HG02840 (cell line): Measurements from ENCODE around the gene VSIG8.

ENCODE experiments used
- ATAC-seq: cut with Tn5 transposase; IDR thresholded peaks from one replicate; pipeline ENCODE4 v1.9.1; 2021; ENCODE audit warnings: mild to moderate bottlenecking, moderate library complexity, moderate number of reproducible peaks; ENCODE audit not compliant: unreplicated experiment, low FRiP score

The VSIG8 gene

DNA sequence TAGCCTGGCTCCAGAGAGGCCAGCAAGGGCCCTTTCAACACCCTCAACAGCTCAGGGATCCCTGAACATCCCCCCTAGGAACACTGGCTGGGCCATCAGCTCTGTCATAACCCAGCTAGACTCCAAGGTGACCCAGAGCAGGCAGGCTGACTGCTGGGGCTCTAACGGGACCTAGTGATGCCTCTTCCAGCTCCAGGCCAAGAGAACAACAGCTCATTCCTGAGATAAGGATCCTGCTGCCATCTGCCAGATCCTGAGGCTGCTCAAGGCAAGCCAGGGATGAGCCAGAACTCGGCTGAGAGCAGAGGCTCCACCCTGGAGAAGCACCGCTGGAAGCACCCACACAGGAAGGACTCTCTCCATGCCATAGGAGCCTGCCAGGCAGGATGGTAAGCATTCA, 2.0 kb downstream of the VSIG8 start:
- ATAC-seq: no peak

DNA sequence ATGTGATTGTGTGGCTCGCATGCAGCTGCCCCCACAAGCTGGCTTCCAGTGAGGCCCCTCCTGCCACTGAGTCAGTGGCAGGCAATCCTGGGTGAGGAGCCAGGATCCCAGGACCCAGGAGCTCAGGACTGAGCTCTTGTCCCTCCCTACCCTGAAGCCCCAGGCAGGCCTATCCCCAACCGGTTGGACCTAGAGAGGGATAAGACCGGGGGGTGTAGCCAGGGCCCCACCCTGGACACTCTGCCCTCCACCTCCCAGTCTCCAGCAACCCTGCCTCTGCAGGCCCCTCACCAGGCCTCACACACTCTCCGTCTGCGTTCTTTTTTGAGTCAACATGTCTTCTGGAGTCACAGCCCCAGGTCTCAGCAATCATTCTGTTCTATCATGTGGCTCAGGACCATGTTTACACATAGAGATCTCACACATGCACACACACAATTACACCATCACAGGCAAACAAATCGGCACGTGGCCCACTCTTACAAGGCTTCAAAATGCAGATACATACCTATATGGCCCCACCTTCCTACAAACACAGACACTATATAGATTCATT, 2.6 kb downstream of the VSIG8 start:
- ATAC-seq: no peak

DNA sequence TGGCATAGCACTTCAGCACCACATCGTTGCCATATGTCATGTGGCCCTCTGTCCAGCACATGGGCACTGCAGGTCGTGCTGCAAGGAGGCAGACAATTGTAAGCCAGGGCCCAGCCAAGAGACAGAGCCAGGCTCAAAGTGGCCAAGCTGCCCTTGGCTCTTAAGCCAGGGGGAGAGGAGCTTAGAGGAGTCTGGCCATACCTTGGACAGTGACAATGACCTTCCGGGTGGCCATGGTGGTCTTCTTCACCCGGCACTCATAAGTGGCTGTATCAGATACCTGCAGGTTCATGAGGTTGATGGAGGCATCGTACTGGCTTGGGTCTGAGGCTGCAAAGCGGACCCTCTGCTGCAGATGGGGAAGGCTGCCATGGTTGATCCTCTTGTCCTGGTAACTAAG, 4.6 kb downstream of the VSIG8 start:
- ATAC-seq: no peak

DNA sequence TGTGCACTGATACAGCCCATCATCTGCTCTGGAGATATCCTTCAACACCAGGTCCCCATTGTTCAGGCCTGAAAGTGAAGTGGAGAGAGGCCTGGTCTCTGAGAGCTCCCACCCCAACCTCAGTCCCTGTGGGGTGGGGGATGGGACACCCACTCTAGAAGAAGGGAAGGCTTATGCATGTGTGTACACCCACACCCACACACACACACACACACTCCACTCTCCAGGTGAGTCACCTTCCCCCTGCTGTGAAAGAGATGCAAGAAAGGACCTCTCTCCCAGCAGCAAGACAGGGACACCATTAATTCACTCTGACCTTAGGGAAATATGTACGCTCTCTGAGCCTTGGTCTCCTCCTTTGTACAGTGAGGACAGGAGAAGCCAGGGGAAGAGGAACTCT, 5.9 kb downstream of the VSIG8 start:
- ATAC-seq: no peak

DNA sequence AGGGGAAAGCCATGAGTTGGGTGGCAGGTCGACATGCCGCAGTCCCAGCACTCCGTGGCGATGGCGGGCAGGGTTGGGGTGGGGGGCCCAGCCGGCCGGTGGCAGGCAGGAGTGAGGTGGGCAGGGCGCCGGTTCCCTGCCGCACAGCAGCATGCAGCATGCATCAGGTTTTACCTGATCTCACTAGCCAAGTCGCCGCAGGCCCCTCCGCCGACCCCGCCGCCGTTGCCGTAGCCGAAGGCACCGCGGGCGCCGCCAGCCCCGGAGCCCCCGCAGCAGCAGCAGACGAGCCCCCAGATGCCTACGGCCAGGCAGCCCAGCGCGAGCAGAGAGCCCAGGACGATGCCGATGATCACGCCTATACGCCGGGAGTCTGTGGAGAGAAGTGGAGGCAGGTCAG, 6.7 kb downstream of the VSIG8 start:
- ATAC-seq: no peak

DNA sequence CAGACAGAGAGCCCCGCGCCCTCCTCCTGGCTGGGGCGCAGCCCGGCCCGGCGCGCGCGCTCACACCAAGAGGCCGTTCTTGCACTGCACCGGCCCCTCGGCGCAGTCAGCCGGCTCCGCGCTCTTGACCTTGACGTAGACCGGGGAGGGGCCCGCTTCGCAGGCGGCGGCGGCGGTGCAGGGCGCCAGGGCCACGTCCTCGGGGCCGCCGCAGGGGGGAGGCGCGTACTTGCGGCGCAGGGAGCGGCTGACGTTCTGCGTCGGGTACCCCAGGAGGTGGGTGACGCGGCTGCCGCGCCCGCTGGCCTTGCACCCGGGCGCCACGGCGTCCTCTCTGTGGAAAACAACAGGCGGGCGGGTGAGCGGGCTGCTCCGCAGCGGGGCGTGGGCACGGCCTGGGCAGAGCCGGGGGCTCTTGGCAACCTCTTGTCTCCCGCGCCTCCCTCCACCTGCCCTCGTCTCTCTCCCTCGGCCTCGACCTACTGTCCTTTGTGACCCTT, 7.7 kb downstream of the VSIG8 start:
- ATAC-seq: no peak

DNA sequence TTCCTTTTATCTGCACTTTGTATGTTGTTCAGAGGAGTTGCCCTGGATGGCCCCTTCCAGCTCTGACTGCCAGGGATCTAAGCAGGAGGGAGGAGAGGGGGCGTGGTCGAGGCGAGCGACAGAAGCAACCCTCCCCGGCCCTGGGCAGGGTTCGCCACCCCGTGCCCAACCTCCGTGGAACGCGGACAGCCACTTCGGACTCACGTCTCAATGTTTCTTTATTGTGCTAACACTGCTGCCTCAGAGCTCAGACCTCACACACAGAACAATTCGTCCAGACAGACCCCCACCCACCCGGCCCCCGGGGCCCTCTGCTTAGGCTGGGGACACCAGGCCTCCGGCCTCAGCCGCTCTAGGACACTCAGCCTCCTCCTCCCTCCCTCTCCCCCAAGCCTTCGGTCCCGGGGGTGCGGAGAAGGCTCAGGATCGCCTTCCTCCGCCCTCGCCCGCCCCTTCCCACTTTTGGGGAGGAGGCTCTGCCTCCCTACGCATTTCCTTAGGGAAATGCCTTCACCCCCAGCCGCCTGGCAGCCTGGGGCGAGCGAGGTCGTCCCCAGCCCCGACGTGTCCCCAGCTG, 8.3 kb downstream of the VSIG8 start:
- ATAC-seq: no peak

DNA sequence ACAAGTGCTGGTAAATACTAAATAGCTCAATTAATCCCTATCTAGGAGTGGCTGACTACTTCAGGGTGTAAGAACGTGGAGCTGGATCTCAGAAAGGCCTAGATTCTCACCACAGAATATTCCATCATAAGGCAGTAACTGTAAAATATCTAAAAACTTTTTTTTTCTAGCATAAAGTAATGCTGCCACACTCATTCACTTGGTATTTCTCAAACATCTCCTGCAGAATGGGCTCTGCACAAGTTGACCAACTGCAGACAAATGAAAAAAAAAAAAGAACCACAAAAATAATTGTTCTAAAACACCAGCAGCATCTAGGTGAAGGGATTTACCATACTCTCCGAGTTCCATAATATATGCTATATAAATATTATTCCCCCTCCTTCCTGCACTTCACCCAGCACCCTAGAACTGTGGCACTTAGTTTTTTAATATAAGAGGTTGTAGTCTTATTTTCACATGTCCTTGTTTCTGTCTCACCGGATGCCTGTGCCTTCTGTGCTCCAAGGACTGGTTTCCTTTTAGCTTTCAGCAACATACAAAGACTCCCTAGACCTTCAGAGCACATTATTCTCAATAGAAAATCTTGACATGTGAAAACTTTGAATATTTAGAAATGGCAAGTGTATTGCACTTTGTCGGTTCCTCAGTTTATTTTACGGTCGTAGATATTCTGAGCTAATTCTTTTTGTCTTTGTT, 8.9 kb downstream of the VSIG8 start:
- no peak for ATAC-seq

DNA sequence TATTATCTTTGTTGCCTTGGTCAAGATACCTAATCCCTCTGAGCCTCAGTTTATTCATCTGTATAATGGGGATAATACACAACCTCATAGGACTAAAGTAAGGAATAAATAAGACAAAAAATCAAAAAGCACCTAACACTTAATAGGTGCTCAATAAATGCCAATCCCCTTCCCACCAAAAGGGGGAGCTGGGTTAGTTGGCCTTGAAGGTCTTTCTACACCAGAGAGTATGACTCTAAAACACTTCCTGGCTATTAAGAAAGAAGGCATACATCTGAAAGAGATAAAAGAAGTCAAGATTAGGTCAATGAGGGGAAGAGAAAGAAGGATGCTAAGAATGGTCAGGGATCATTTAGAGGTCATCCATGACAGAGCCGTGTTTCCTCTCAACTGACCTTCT, 11.1 kb downstream of the VSIG8 start:
- no peak for ATAC-seq

DNA sequence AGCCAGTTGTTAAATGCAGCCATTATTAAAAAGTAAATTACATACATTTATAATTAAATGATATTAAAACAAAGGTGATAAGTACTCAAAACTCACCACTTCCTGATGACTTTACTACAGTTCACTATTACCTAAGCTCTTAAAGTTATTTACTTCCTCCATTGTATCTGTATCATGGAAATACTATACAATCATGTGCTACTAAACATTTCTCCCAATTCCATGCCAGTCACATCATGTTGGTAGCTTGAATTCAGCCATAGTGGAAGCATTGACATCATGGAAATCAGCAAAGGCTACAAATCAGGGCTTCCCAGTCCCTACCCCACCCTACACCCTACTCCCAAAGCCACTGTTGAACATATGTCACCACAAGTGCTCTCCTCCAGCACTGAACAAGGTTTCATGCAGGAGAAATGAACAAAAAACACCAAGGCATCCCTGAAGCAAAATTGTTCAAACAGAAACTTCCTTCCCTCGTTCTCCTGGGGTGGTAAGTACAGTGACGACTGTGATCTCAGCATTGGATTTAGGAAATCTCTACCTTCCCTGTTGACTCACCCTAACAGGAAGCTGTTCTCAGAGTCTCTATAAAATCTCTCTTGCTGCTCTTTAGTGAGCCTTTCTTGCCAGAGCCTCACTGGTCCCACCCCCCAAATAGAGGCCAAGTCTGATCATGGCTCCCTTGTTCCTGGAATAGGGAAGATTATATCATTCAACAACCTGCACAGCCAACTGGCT, 12.7 kb downstream of the VSIG8 start:
- ATAC-seq: no peak

DNA sequence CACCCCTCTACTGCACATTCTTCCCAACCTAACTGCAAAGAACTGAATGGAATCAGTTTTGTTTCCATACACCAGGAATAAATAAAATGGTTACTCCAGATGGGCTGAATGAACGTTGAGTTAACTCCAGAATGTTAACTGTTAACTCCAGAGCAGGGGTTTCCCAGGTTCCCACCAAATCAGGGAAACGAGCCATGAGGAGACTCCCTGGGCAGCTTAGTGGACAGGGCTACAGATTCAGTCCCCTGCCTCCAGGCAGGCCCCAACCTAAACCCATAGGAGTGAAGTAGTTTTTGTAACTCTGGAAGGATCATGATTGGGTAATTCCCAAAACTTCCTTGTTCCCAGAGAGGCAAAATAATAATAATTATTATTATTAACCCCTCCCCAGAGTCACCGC, 14.1 kb downstream of the VSIG8 start:
- ATAC-seq: no peak

DNA sequence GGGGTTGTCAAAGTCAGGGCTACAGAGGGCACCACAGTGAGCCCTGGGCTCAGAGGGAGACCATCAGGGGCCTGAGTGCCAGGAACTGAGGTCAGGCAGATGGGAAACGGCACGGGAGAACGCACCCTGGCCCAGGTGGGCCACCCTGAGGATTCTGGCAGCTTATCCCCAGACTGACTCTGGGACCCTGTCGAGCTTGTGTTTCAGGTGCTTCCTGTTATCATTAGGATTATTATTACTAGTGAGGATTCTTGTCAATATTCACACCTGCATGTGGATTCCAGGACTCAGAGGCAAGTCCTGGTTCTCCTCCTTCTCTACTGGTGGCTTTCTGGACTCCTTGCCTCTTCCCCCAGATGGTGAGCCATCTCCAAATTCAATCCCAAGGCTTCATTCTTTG, 15.2 kb downstream of the VSIG8 start:
- ATAC-seq: no peak

DNA sequence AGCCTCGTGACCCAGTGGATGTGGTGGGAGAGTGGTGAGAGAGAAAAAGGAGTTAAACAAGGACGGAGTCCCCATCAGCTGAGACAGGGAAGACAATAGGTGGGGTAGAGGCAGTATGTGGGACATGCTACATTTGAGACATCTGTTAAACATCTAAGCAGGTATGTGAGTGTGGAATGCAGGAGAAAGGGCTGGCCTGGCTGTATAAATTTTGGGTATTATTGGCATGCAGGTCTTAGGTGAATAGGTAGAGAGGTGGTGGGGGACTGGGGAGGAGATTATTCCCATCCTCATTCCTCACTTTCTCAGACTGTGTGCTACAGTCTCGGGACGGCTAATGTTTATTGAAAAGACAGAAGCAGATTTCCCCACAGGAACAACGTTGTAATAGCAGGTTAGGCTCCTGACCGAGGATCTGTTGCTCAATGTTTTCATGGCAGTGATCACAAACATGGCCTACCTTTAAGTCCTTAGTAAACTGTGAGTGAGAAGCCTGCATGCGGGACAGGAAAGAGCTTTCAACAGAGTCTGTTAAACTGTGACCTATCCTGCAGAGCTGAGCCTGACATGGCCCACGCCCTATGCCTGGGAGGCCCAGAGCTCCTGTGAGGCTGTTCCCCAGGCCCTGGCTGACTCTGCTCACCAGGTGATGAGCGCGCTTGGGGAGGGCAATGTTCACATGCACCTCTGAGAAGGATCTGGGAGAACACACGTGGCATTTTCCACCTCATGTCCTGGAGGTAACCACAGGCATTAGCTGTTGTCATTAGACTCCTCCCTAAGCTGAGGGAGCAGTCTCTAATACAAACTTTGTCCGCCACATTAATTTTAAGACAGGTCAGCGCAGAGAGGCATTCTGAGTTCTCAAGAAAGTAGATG, 16.5 kb downstream of the VSIG8 start:
- no peak for ATAC-seq

DNA sequence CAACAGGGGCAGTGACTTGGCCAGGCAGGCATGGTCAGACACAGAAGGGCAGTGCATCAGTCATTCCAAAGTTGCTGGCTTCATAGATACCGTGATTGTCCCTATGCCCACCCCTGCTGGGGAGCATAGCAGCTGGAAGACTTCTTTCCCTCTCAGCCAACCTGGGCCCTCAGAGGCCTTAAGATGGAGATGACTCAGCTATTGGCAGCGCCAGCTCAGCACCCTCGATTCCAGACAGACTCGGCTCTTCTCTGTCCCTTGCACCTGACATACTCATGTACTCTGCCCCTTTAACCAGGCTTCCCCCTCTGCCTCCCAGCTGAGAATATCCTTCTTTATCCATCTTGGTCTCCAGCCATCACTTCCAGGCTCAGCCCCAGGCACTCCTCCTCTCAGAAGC, 19.0 kb downstream of the VSIG8 start:
- no peak for ATAC-seq

DNA sequence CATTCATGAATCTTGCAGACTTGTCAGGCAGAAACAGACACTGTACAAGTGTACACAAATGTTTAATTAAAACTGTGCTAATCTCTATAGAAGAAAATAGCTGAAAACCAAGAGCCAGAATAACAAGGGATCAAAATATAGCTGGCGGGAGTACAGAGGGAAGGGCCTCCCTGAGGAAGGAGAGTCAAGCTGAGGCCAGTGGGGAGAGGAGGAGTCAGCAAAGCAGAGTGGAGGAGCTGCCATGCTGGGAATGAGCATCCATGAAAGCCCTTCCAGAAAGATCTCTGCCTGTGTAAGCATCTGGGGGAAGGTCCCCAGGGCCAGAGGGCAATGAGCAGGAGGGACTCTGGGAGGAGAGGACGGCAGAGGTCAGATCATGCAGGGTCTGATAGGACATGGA, 20.7 kb downstream of the VSIG8 start:
- no peak for ATAC-seq

DNA sequence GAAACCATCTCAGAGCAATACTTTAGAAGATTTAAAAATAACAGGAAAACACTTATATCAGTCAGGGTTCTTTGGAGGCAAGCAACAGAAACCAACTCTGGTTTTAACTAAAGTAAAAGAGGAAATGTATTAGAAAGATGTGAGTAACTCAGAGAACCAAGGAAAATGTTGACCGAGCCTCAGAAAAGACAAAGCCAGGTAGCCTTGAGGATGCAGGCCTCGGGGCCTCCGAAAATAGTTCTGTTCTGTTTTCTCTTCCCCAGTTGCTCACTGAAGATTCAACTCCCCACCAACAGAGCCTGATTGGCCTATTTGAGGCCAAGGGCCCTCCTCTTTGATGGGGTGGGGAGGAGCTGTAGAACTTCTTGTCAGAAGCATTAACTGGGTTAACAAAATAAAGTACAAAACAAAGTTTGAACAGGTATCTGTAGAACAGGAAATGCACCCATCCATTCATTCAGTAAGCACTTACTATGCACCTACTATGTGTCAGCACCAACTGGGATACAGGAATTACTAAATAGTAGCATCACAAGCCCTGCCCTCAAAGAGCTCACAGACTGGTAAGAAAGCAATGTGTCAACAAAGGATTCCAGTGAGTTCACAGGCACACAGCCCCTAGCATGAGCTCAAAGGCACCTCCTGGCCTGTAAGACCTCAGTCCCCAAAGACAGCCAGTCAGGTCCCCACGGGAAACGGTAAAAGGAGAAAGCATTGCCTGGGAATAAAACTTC, 23.2 kb downstream of the VSIG8 start:
- peak; percentile 49 for ATAC-seq

DNA sequence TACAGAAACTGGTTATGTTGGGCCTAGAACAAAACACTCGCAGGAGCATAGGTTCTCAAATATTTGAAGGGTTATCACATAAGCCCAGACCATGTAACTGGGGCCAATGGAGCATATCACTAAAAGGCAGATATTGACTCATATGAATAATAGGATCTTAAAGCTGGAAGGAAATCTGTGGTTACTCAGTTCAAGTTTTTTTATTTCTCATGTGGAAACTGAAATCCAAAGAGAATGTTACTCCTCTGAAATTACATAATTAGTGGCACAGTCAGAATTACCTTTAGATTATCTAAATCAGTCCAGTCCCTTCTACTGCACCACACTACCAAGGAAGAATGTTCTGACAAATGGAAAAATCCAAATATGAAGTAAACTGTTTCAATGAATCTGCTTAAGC, 23.7 kb downstream of the VSIG8 start:
- ATAC-seq: peak; percentile 52

DNA sequence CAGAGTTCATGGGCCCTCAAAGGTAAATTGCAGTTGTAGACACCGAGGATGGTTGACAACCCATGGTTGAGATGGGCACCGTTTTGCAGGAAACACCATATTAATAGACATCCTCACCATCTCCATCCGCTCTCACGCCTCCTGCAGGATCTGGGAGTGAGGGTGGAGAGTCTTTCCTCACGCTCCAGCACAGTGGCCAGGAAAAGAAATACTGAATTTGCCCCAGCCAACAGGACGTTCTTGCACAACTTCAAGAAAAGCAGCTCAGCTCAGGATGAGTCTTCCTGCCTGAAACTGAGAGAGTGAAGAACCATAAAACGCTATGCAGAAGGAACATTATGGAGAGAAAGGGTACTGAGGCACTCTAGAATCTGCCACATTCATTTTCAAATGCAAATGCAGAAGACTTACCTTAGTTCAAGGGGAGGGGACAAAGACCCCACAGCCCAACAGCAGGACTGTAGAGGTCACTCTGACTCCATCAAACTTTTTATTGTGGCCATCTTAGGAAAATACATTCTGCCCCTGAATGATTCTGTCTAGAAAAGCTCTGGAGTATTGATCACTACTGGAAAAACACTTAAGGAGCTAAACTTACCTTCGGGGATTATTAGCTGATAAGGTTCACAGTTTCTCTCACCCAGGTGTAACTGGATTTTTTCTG, 26.5 kb downstream of the VSIG8 start:
- no peak for ATAC-seq

DNA sequence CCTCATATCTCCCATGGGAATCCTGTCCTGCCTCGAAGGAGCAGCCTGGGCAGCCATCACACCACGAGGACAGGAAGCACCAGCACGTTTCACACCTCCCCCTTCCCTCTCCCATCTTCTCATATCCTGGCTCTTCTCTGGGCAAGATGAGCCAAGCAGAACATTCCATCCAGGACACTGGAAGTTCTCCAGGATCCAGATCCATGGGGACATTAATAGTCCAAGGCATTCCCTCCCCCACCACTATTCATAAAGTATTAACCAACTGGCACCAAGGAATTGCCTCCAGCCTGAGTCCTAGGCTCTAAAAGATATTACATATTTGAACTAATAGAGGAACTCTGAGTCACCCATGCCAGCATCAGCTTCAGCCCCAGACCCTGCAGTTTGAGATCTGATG, 27.1 kb downstream of the VSIG8 start:
- ATAC-seq: no peak
